HG03460 (cell line): Measurements from ENCODE around the gene NCF2.
"Not testable (repeated sequence)": the region's sequence is repeated elsewhere in the genome, so short reads cannot be mapped to it uniquely, and the experiment has no call there.

Experiments
- ATAC-seq: cut with Tn5 transposase; IDR thresholded peaks from one replicate; pipeline ENCODE4 v1.9.1; 2021; ENCODE audit not compliant: unreplicated experiment

Gene NCF2, protein sequence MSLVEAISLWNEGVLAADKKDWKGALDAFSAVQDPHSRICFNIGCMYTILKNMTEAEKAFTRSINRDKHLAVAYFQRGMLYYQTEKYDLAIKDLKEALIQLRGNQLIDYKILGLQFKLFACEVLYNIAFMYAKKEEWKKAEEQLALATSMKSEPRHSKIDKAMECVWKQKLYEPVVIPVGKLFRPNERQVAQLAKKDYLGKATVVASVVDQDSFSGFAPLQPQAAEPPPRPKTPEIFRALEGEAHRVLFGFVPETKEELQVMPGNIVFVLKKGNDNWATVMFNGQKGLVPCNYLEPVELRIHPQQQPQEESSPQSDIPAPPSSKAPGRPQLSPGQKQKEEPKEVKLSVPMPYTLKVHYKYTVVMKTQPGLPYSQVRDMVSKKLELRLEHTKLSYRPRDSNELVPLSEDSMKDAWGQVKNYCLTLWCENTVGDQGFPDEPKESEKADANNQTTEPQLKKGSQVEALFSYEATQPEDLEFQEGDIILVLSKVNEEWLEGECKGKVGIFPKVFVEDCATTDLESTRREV

DNA sequence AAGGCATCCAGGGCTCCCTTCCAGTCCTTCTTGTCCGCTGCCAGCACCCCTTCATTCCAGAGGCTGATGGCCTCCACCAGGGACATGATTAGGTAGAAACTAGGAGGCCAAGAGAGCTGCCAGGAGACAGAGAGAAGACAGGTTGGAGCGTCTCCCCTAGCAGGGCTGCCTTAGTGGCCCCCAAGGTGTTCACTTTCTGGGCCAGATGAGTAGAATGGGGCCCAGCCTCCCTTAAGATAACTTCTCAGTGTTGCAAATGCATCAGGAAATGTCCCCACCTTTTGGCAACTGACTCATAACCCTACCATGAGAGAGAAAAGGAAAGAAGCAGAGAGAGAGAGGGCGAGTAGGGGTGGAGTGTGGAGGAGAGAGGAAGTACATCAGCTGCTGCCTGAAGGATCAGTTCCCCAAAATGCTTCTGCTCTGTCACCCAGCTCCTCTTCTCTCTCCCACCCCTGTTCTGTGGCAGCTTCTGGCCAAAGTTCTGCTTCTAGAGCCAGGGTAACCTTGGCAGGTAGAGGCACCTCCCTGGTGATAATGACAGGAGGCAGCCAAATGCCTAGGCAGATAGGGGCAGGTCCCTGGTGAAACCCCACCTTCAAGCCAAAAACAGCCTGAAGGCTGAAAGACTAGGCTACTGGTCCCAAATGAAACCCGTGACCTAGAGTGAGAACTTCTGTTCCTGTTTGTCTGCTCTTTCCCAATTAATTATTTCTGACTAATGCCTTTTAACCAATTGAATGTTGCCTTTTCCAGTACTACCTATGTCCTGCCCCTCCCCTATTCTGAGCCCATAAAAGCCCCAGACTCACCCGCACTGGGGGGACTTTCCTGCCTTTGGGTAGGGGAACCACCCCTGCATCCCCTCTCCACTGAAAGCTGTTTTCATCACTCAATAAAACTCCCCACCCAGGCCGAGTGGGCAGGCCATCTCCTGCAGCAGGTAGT is at the start of gene NCF2:
Gene NCF2, minus strand, starts transcription at position 216 of the 948 bp plus-strand sequence. Its CDS starts 130 bp downstream, at position 86.
- peak; percentile 80 for ATAC-seq

DNA sequence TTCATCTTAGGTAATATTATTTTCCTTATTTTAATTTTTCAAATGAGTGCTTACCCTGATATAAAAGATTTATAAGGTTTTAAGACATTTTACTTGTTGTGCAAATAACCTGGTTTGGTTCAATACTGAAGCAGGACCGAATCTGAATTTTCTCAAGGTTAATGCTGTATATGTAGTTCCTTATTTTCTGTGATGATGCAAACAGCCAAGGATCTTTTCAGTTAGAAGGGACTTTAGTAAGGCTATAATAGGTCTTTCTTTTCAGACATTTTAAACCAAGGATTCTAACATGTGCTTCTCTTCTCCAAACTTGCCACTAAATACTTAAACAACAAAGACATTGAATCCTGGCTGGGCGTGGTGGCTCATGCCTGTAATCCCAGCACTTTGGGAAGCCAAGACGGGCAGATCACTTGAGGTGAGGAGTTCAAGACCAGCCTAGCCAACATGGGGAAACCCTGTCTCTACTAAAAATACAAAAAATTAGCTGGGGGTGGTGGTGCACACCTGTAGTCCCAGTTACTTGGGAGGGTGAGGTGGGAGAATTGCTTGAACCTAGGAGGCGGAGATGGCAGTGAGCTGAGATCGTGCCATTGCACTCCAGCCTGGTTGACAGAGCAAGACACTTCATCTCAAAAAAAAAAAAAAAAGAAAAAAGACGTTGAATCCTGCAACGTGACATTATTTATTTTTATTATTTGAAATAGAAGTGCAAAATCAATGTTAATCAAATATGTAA is 48.6 kb upstream of the NCF2 start:
- no peak for ATAC-seq

DNA sequence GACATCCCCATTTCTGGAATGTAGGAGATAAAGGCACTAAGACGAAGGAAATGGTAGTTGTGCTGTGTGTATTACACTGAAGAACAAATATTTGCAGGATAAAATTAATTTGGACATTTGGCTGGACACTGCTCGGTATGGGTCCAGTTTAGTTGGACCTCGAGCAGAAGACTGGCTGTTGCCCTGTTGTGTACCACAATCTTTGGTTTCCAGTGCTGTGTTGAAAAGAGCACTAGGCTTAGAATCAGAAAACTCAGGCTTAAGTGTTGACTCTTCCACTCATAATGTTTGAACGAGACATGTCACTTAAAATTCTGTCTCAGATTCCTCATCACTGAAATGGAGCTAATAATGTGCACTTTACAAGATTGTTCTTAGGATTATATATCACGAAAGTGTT is 46.5 kb upstream of the NCF2 start:
- no peak for ATAC-seq

DNA sequence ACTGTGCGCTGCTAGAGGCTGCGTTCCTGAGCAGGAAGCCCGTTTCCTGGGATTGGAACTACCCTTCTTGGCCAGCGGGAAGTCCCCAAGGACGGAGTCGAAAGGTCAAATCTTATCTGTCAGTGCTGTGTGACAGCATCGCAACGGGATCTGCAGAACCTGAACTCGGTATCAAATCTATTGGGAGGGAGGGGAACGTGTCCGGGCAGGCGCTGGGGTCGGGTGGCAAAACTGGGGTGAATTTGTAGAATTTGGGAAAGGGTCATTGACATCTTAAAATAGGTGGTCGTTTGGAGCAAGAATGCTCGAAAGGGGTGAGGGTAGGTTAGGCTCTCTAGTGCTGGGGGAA is 46.0 kb upstream of the NCF2 start:
- ATAC-seq = no peak

DNA sequence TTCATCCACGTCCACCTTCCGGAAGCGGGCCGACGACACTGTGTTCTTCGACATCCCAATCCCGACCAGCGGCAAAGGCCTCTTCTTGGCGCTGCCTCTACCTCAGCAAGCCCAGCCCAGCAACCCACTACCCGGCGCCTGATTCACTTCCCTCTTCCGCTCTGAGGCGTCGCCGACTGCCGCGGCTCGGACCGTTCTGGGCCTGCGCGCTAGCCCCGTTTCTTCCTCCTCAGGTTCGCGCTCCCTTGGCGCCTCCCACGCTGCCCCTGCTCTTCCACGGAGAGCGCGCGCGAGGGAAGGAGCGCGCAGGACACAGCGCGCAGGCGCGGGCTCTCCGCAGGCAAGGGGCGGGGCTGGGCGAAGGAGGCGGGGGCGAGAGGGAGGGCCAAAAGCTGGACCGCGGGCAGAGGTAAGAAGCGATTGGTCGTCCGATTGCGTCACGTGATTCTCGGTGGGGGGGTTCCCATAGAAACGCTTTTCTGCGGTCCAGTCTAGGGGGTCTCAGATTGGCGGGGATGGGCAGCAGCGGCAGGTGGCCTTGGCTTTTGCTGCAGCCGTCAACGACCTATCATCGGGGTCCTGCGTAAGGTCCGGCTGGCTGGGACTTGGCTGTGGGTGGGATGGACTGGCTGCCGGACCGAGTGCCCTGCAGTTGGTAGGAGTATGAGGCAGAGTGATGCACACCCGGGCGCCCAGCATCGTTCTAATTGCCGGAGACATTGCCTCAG is 45.5 kb upstream of the NCF2 start, which contains the start of gene ARPC5:
Gene ARPC5, minus strand, starts transcription at position 178 of the 728 bp plus-strand sequence. Its CDS starts 124 bp downstream, at position 54.
- ATAC-seq = peak; percentile 84

DNA sequence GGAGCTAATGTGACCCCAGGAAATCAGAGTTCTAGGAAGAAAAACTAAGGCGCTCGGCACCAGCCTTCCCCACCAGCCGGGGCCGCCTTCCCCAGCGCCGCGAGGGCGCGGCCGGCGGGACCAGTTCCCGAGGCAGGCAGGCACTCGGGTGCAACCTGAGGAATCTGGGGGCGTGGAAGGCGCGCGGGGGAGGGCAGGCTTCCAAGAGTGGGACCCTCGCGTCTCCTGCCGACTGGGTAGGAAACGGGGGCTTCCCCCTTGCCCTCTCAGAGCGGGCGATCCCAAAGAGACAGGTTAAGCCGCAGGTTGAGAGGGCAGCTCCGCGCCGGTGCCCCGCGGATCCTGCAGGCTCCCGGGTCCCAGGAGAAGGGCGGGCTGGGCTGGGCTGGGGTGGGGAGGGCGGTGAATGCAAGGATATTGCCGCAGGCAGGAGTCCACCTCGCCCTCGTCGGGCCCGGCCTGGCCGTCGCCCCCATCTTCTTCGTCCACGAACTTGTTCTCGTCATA is 44.9 kb upstream of the NCF2 start:
- ATAC-seq = peak; percentile 6

DNA sequence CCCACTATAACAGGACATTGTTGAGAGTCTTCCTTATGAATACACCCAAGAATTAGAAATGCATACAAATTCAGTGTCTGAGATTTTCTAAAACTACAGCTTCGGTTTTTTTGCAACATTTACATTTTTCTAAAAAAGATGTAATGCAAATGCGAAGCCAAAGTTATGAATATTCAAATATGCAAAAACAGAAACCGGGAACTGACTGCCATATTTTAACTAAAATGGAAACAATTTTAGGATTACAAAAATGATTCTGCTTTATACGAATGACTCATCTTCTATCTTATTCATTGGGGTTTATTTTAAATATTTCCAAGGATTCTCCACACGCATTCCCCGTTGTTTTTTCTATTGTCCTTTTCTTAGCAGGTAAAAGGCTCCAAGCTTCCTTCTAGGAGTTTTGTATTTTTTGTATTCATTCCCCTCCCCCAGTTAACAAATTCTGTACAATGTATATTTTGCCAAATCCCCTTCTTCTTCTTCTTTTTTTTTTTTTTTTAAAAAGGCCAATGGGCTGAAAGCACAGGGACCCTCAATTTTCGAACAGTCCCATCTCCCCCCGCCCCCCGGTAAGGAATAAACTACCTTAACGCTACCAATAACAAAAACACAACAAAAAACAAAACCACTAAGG is 44.3 kb upstream of the NCF2 start:
- ATAC-seq = no peak

DNA sequence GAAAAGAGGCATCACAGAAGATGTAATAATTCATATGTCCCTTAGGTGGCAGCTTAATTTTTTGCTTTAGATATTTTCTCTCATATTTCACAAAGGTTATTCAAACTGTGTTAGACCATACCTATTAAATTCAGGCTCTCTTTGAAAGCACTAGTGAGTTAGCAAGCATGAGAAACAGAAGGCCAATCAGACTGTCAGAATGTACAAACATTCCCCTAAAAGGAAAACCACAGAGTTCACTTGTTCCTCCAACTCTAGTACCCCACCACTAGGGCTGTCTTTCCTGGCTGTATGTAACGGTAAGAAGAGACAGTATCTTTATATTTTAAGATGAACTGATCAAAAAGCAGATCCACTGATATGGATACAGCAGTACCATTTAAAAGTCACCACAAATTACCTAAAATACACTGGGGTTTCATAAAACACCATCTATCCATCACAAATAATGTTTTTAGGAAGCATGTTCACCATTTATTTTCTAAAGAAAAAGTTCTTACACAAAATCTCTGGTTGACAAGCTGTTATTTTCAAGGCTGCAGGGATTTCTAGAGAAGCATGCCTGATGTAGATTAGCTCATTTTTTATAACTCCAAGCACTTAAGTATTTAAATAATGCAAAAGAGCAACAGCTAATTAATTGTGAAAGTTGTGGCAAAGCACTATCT is 43.6 kb upstream of the NCF2 start:
- ATAC-seq = peak; percentile 48

DNA sequence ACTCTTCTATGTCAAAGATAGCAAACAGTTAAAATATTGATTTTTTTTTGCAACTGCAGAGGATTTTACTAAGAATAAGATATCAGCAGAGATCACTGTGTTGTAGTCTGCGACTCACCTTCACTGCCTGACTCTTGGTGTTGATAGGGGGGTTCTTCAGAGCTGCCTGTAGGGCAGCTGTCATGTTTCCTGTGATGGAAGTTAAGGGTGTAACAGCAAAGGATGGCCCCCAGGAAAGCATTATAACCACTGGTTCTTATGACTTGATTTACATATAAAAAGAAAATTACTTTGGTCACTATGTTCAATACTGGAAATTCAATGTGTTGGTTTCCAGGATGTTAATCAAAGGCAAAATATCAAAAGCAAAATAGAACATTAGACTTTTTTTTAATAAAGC is 42.7 kb upstream of the NCF2 start:
- ATAC-seq = no peak

DNA sequence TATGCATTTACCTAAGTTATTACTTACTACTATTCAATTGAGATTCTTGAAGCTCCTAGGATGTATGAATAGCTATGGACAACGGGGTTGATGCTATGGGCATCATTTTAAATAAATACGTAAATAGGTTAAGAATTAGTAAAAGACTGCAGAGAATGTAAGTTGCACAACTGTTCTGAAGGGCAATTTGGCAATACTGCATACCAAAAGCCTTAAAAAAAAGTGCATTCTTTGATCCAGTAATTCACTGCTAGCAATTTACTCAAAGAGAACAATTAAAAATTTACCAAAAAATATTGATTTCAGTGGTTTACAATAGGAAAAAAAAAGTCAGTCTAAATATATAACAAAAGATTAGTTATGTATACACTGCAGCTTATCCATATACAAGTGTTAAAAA is 41.9 kb upstream of the NCF2 start:
- ATAC-seq = no peak

DNA sequence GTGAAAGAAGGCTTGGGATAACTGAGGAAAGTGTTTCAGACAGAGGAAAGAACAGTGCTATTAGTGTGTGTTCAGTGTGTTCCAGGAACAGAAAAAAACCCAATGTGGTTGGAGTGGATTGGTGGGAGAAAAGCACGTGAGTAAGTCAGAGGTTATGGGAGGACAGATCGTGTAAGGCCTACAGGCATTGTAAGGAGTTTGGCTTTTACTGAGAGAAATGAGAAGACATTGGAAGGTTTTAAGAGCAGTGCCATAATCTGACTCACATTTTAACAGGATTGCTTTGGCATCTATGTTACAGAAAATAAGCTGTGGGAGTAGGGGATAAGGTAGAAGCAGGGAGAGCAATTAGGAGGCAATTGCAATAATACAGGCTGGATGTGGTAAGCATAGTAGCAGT is 40.5 kb upstream of the NCF2 start:
- ATAC-seq = no peak

DNA sequence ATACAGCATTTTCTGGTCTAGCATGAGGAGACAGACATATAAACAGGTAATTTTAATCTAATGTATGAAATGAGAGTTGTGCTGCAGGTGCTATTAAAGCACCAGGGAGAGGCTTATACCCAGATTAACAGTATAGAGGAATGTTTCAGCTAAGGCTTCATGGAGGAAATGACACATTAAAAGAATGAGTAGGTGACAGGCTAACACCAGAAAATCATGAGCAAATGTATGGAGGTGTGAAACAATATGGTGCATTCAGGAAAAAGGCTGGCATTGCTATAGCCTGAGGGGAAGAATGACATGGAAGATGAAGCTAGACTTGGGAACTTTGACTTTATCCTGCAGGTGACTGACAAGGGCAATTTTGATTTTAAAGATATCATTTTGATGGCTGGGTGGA is 38.3 kb upstream of the NCF2 start:
- ATAC-seq = no peak

DNA sequence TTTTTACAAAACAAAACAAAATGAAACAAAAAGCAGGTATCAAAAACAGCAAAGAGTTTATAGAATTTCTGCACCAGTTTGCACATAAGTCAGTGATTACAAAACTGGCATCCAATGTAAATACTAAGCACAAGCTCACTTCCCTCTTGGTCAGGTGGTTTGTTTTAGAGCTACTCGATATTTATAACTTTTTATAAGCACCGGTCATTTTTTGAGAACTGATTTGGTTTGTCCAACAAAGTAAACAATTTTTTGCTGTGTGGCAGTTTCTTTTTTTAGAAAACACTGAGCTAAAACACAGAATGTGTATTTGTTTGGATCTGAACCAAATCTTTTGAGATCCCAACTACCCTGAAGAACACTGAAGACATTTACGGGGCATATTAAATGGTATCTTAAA is 36.0 kb upstream of the NCF2 start:
- not testable (repeated sequence) for ATAC-seq

DNA sequence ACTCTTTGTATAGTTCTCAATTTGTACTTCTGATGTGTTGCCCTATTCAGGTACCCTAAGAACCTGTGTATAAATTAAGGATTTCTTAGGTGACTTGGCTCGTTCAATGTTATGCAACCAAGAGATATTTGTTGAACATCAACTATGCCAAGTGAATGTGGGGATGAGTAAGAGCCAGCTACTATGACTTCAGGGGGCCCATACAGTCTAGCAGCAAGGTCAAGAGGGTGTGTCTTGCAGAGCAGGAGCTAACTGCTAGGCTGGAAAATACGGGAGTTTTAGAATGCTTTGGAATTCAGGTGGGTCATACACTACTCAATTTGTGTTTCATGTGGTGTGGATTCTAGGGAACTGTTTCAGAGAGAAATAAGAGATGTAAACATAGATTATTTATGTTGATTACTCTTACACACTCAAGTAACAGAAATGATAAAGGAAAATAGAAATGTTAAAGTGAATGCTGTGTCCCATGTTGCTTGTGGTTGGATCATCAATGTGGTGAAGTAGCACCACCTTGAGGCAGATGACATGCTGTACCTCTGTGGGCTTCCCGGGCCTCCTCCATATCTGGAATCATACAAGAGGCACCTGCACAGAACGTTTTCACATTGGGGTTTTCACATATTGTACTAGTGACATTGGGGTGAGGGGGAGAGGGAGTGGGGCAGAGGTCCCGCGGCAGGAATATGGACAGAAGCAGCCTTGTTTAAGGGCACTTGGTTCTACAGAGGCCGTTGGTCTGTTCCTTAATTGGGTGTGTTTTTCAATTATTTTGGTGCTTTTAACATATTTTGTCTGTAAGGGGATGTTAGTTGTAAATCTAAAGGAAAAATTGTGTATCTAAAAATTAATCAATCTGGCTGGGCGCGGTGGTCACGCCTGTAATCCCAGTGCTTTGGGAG is 32.9 kb upstream of the NCF2 start:
- ATAC-seq = peak; percentile 81

DNA sequence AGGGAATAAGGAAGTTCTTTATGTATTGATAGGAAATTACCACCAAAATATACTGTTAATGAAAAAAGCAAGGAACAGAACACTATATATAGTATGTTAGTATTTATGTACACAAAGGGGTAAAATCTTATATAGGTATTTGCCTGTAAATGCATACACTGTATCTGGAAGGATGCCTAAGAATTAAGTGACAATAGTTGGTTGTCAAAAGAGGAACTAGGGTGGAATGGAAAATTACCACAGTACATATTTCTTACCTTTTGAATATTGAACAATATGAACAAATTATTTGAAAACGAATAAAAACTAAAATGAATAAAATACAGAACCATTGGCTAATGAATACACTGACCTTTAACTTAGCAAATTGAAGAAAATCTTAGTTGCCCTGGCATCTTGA is 31.8 kb upstream of the NCF2 start:
- no peak for ATAC-seq

DNA sequence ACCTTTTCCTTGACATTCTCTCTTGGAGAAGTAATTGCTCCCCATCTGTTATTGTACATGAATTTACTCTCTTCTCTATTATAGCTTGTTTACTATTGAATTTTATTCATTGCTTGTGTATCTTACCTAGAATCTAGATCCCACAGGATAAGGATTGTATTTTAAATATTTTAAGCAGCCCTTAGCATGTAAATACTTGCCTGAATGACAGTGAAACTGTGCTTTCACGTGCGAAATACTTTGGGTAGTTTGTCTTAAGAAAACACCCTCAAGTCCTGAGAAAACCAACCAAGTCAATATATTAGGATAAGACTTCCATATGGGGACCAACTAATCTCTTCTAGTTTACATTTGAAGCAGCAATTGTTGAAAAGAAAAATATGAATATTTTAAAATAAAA is 30.1 kb upstream of the NCF2 start:
- no peak for ATAC-seq

DNA sequence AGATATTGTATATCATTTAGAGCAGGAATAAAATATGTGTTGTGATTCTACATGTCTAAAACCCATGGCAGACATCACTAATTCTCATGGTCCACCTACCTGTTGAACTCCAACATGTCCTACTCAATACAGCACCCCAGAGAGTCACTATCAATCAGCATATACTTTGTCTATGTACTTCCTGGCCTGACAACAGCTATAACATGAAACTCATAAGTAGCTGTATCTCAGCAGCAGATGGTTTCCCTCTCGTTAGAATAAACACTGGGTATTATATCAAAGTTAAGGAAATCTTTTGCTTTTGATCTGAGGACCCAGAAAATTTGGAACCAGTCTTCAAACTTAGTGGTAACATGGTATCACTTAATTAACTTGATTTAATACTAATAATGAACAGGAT is 29.5 kb upstream of the NCF2 start:
- no peak for ATAC-seq

DNA sequence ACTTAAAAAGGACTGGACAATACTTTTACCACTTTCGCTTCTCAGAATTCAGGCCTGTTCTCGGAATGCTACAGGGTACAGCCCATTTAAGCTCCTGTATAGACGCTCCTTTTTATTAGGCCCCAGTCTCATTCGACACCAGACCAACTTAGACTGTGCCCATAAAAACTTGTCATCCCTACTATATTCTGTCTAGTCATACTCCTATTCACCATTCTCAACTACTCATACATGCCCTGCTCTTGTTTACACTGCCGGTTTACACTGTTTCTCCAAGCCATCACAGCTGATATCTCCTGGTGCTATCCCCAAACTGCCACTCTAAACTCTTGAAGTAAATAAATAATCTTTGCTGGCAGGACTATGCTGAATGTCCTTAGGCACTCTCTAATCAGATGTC is 27.9 kb upstream of the NCF2 start:
- ATAC-seq = not testable (repeated sequence)
